Stimulated activated CD4-positive, alpha-beta T cell treated with anti-CD3 and anti-CD28 coated beads, TNF-alpha, amount 100 ng/mL, for 48 hours (primary cell): ENCODE data around the gene TRABD2B.

ENCODE experiments used
- DNase-seq, 3 donors: peaks; one replicate each; pipeline ENCODE4 v3.0.0-alpha.2; 2020; ENCODE audit warnings: low read depth in 3 of 3

TRABD2B gene

DNA sequence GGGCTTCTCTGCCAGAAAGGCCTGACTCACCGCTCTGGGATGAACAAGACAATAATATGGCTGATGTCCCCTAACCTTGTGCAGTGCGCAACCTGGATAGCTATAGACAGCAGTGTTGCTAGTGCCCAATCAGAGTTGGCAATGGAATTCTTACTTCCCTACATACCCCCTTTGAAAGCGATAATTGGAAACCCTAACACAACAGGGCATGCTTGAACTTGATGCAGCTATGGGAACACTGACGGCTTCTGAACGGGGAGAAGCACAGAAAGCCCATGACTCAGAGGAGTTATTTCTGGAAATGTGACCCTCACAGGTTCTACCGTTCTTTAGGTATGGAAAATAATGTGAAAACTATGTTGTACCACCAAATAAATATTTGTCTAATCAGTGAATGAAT is 200.6 kb downstream of the TRABD2B start:
- DNase-seq: no peak

DNA sequence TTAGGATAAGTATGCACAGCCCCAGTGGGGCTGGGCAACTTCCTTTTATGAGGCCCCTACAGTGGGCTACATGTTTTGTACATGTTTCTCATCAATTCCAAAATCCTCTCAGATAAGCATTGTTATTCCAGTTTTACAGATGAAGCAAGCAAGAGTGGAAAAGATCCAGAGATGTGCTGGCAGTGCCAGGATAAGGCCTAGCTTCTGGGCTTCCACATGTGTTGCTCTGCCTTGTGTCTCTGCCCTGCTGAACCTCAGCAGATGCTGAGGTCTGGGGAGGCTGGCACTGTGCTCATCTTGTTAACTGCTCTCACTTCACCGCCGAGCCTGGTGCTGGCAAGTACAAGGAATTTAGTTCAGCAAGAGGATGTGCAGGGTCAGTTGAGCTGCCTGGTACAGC is 202.1 kb downstream of the TRABD2B start:
- no peak for DNase-seq

DNA sequence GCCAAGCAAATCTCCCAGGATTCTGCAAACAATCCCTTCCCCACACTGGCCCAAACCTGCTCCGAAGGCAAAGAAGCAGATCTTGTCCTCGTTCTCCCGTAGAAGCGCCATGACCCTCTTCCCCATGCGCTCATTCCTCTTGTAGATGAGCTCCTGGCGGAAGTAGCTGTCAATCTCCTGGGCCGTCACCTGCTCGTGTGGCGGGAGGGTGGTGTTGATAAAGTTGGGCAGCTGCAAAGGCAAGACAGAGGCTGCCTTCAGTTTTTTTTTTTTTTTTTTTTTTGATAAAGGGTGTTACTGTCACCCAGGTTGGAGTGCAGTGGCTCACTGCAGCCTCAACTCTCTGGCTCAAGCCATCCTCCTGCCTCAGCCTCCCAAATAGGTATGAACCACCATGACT is 202.7 kb downstream of the TRABD2B start:
- DNase-seq: no peak

- DNase-seq: no peak
Observed at GRCh38 chr1:47794081-47794480, 203.1 kb downstream of the TRABD2B start.

GRCh38 chr1:47793563-47793962 is 203.6 kb downstream of the TRABD2B start:
- no peak for DNase-seq

DNA sequence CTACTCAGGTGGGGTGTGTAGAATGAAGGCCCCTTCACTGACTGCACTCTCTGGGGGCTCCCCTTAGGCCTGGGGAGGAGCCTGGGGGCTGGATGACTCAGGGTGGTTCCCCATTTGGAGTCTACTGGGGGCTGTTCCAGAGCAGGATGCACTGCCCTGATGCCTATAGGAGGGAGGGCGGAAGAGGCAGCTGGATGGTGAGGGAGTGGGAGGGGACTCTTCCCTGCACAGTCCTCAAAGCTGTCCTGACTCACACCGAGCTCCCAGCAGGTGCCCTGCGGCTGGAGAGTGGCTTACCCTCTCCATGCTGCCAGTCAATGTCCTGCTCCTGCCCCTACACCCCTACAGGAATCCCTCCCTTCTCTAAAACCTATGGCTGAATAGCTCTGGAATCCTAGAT is 204.4 kb downstream of the TRABD2B start:
- DNase-seq: no peak

- DNase-seq: no peak
Observed at GRCh38 chr1:47791879-47792608, 205.1 kb downstream of the TRABD2B start.

DNA sequence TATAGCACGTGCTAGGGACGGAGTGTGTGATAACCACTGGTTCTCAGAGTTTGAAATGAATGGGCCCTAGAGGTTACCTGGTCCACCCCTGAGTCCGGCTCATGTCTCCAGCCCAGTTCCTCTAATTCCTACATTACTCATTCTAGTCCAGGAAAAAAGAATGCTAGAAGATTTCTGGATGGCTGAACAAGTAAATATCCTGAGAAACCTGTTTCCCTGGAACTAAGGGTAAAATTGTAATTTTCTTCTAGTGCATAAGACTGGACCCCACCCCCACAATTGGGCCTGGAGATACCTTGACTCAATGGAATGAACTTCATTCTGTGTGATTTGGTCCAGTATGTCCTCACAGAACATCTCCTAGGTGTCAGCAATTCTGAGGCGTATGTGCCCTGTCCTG is 208.4 kb downstream of the TRABD2B start:
- no peak for DNase-seq

DNA sequence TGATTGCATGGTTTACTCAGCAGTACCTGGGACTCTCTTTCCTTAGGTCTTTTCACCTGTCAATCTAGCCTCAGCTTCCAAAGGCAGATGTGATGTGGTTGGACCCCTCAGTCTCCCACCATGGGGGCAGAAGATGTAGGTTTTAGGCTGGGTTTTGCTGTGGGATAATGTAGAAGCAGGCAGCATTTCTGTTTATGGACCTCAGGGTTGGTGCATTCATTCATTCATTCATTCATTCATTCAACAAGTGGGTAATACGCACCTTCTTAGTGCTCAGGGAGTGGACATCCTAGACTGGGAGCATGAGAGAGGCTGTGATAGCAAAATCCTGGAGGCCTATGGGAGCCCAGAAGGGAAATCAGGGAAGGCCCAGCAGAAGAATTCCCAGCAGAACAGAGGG is 209.6 kb downstream of the TRABD2B start:
- no peak for DNase-seq

GRCh38 chr1:47786316-47786715 is 210.9 kb downstream of the TRABD2B start:
- DNase-seq: no peak

- DNase-seq: no peak
Observed at GRCh38 chr1:47785561-47786271, 211.5 kb downstream of the TRABD2B start.

- no peak for DNase-seq
Observed at GRCh38 chr1:47785118-47785517, 212.1 kb downstream of the TRABD2B start.

DNA sequence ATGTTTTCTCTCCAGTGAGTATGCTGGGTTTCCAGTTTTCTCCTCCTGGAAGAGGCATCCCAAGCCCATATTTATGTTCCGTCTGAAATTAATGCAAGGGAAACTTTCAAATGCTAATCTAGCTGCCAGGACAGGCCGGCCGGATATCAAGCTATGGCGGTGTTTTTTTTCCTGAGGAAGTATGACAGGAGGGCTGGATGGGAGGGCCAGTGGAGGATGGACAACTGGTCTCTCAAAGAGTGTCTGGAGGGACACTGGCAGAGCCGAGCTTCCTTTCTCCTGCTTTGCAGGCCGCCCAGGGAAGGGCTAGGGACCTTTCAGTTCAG is 212.7 kb downstream of the TRABD2B start:
- DNase-seq: no peak

GRCh38 chr1:47783638-47784496 is 213.3 kb downstream of the TRABD2B start:
- no peak for DNase-seq

GRCh38 chr1:47782414-47783166 is 214.6 kb downstream of the TRABD2B start:
- DNase-seq: no peak

DNA sequence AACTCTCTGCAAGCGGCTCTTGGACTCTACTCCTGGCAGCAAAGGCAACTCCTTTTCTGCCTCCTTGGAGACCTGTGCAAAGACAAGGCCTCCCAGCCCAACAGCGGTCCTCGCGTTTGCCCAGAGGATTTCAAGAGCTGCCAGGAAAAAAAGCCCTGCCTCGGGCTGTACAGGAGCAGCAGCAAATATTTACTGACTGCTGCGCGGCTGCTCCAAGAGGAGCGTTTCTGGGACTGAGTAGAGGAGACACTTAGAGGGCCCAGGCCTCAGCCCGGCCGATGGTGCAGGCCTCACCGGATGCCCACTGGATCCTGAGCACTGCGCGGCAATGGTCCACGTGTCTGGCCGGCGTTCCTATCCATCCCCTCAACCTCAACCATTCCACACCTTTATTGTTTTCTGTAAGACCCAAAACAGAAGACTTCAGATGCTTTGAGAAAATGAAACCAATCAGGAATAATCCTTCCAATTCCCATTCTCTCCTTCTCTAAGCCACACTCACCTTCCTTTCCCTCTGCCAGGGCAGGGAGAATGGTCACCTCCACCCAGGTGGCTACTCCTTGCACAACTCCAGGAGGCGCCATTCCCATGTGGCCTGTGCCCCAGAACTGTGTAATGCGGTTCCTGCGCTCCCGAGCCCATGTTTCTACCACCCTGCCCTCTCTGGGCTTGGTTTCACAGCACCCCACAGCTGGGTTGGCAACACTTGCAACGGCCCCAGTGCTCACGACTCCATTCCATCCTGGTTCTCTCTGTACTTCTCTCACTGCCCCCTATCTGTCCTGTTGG is 215.8 kb downstream of the TRABD2B start:
- no peak for DNase-seq

DNA sequence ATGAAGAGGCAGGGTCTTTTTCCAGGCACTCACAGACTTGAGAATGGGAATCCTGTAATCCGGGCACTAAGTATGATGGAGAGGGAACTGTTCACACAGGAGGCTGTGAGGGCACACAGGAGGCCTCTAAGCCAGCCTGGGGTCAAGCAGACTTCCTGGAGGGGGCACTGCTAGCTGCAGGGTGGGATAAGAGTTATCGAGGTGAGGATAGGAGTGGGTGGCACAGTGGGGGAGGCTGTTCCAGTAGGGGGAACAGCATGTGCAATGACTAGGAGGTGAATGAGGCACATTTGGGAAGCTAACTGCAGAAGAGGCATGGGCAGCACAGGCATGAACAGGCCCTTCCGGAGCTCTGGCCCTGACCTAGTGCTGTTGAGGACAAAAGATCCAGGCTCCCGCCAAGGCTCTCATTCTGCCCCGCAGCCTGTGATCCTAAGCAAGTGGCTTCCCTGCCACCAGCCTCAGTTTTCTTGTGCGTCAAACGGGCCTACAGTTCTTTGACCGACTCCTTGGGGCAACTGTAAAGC is 216.7 kb downstream of the TRABD2B start:
- no peak for DNase-seq

DNA sequence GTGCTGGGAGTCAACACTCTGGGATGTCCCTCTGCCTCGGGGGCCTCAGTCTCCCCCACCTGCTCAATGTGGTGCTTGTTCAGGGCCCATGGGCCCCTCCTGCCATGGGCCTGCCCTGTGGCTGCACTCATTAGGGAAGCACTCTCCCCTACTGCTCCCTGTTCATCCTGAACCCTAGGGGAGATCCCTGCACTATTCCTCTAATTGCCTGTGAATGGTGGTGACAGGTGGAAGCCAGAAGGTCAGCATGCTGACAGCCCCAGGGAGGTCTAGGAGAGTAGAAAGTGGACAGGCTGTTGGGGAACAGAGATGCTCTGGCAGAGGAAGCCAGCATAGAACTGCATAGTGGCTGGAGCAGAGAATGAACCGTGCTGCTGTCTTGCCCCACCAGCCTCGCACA is 217.6 kb downstream of the TRABD2B start:
- DNase-seq: no peak

DNA sequence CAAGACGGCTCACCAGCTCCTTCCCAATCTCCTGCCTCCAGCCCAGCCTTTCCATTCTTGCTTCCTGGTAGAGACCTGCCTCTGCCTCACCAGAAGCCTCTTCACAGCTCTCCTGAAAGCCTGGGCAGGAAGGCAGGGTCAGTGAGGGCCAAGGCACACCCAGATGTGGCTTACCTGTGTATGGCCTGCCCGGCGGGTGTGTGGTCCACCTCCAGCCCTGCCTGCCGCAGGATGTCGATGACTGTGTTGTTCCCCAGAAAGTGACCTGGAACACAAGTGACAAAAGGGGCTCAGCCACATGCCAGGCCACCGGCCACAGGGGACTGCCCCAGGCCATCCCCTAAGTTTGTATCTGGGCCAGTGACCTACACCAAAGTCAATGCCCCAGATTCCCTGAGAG is 218.9 kb downstream of the TRABD2B start:
- no peak for DNase-seq

DNA sequence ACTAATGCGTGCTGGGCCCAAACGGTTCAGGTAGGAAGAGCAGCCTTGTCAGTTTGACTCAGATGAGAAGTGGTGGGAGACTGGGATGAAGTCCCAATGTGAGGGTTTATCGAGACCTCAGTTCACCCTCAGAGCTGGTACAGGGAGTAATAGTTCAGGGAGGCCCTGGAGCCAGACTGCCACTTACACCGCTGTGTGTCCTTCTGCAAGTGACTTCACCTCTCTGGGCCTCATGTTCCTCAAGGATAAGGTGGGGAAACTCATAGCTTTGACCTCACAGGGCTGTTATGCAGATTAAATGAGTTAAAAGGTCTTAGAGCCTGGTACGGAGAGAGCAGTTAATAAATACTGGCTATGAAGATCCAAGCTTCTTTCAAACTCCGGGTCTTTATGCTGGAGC is 219.9 kb downstream of the TRABD2B start:
- no peak for DNase-seq

- DNase-seq: no peak
Observed at GRCh38 chr1:47776667-47777131, 220.5 kb downstream of the TRABD2B start.
